Epithelial cell of esophagus (primary cell): Measurements from ENCODE around the gene IFT43.
"Not testable (repeated sequence)": the region's sequence is repeated elsewhere in the genome, so short reads cannot be mapped to it uniquely, and the experiment has no call there.

Source experiments
- DNase-seq: peaks from one replicate; pipeline ENCODE4 v3.0.0; 2010; ENCODE audit warnings: low read depth
- H3K4me3 ChIP-seq: 2 replicates; pipeline ENCODE4 v1.5.1; 2011; ENCODE audit warnings: mild to moderate bottlenecking, low read length, control low read depth
- TF ChIP-seq, protein P1 (sequence below): IDR thresholded peaks from 2 replicates; pipeline ENCODE4 v1.5.1; 2011; ENCODE audit warnings: low read depth, mild to moderate bottlenecking, low read length, control low read depth, inconsistent platforms; ENCODE audit not compliant: insufficient read depth; ENCODE audit errors: missing control alignments

The IFT43 gene

DNA sequence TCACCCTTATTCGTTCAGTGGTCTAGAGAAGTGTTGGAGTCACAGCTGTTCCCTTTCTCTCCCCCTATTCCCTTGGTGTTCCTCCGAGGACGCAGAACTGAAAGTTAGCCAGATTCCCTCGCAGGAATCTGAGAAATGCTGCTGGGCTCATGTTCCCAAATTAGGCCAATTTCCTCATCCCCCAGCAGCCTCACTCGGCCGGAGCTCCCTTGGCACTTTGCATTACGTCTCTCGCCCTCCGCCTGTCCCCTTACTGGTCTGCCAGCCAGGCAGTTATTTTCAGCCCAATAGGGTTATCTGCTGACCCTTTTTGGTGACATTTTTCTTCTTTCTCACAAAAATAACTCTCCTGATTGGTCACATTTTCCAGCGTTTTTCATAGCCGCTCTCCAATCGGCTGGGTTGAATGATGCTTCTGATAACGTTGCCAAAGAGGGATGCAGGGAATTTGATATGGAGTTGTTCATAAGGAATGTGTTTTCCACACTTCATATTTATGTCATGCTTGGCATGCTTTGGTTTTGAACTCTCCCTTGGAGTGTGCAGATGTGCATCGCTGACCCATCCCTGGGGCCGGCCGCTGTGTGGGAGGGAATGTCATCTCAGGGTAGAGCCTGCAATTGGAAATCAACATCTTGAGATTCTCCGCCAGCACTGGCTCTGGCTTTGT lies 9.9 kb downstream of the IFT43 start:
- no peak overlapping the region for H3K4me3 ChIP-seq
- no peak for DNase-seq
- TF ChIP-seq, protein P1, sequence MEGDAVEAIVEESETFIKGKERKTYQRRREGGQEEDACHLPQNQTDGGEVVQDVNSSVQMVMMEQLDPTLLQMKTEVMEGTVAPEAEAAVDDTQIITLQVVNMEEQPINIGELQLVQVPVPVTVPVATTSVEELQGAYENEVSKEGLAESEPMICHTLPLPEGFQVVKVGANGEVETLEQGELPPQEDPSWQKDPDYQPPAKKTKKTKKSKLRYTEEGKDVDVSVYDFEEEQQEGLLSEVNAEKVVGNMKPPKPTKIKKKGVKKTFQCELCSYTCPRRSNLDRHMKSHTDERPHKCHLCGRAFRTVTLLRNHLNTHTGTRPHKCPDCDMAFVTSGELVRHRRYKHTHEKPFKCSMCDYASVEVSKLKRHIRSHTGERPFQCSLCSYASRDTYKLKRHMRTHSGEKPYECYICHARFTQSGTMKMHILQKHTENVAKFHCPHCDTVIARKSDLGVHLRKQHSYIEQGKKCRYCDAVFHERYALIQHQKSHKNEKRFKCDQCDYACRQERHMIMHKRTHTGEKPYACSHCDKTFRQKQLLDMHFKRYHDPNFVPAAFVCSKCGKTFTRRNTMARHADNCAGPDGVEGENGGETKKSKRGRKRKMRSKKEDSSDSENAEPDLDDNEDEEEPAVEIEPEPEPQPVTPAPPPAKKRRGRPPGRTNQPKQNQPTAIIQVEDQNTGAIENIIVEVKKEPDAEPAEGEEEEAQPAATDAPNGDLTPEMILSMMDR, result no peak

DNA sequence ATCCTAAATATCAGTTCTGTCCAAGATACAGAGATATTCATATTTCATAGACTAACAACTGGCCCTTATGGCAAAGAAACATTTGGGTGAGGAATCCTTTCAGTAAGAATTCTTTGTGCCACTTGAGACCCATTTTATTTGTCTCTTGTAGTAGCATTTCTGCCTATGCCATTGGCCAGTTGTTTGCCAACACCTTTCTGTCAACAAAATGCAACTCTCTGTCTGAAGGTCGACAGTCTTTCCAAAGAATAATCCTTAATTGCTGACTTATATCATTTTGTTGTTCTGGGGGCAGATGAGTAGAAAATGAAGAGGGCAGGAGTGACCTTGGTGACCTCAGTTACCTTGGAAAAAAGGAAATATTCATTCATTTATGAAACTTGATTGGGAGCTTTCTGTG lies 10.9 kb downstream of the IFT43 start:
- TF ChIP-seq, protein P1, result no peak
- DNase-seq, result no peak
- H3K4me3 ChIP-seq, result no peak overlapping the region

DNA sequence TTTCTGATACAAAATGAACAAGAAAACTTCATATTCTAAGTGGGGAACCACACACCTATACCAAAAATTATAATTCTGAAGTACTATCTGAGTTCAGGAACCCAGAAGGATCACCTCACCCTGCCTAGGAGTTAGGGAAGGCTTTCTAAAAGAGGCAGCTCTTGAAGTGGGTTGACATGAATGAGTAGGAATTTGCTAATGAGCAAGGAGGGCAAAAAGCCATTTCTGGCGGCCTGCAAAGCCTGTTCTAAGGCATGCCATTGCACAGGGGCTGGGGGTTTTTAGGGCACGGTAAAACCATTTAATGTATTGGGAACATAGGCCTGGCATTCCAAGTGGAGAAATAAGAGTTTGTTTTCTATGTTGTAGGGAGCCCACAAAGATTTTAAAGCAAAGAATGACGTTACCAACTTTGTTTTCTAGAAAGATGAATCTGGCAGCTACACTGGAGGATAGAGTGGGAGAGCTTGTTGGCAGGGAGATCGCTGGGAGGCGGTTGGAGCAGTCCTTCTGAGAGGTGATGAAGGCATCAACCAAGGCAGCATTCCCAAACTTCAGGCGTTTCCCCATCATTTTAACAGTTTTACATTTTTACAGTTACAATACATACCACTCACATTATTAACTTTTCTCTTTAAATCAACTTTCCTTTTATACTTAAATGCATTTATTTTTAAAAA lies 14.1 kb downstream of the IFT43 start:
- H3K4me3 ChIP-seq, result no peak overlapping the region
- TF ChIP-seq, protein P1, result no peak
- DNase-seq, result no peak

DNA sequence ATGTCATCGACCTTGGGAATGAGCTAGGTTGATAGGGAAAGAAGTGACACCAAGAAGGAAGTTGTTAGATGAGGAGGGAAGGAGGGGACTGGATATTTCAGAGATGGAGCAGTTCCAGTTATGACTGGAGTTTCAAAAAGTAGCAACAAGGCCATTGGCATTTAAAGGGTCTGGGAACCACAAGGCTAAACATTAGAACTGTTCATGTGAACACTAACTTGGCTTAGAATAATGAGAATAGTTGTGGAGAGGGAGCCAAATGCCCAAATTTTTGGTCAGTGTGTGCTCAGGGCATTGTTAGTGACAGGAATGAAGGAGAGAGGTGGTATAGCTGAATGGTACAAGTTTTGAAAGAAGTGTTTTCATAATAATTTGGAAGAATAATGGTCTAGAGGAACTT lies 16.8 kb downstream of the IFT43 start:
- H3K4me3 ChIP-seq, result no peak overlapping the region
- TF ChIP-seq, protein P1, result no peak
- no peak for DNase-seq

DNA sequence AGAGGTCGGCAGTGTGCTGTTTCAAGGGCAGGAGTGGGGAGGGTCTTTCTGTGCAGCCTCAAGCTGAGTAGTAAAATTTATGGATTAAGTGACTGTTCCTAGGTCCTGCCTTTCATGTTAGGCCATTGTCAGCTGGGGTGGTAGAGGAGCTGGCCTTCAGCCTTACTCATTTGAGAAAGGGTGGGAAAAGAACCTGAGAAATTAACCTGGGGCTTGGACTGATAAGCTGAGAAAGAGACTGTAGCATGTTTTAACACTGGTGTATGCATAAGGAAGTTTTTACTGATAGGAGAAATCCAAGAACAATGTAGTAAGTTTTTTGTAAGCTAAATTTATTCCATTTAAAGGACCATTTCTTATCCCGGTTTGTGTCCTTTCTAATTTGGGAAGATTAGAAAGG lies 20.7 kb downstream of the IFT43 start:
- TF ChIP-seq, protein P1, result no peak
- DNase-seq, result no peak
- no peak overlapping the region for H3K4me3 ChIP-seq

DNA sequence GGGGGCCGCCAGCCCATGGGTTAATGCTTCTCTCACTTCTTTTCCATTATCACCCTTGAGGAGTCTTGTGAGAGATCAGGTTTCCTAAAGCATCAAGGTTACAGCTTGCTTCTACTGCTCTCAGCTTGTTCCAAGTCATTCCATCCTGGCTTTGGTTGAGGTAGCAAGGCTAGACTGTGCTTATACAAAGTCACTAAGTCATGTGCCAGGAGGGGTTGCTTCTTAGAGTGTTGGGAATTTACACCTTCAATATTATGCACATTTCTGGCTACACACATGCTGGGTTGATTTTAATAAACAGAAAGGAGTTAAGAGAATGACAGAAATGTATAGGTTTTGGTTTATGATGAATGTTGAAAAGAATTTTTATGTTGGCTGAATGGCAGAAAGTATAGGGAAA lies 21.8 kb downstream of the IFT43 start:
- DNase-seq, result no peak
- H3K4me3 ChIP-seq, result no peak overlapping the region
- TF ChIP-seq, protein P1, result no peak

DNA sequence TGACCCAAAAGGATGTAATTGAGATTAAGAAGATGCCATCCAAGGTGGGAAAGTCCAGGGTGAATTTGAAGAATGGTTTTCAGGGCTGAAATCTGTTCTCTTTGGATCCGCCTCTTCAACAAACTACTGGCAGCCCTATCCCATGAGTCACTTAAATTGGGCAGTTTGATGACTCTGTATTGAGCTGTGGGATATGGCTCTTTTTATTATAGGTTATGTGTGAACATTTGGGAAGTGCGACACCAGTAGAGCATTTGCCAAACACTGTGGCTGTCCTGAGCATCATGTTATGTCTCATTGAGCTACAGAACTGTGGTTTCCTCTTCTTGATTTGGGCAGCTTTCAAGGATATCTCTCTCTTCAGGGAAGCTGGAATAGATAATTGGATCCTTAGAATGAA lies 22.3 kb downstream of the IFT43 start:
- DNase-seq, result no peak
- no peak overlapping the region for H3K4me3 ChIP-seq
- TF ChIP-seq, protein P1, result no peak

DNA sequence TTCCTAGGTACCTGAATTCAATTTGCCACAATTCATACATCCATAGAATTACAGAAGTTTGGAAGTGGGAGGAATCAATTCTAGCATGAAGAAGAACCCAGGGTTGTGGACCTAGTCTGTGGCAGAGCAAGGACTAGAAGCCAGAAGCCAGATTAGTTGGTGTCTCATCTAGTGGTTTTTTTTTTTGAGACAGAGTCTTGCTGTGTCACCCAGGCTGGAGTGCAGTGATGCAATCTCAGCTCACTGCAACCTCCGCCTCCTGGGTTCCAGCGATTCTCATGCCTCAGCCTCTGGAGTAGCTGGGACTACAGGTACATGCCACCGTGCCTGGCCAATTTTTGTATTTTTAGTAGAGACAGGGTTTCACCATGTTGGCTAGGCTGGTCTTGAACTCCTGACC lies 24.1 kb downstream of the IFT43 start:
- not testable (repeated sequence) for H3K4me3 ChIP-seq, DNase-seq
